HCT116 (cell line): ENCODE results near the gene SHC2. TPM values are rescaled to one million over a fixed set of nuclear protein-coding genes. Genes with fewer than 3 reads are reported as not detected.

Source experiments
- ATAC-seq: fragments of 200-7000 bp; cut with Tn5 transposase; 2 replicates; pipeline ENCODE4 v1.9.1; 2020; ENCODE audit warnings: mild to moderate bottlenecking, moderate library complexity
- BruUV-seq: library from RNA; stranded (reverse); fragments of 400-500 nt; replicated peaks from 2 replicates; lab custom pipeline; 2021; lab: Mats Ljungman, UMichigan
- CTCF ChIA-PET: fragments of 300-600 bp; sonication (Branson Sonifier 250); formaldehyde crosslinking; loops from one replicate; lab custom pipeline; 2021; ENCODE audit warnings: antibody characterized with exemption; lab: Charles Lee
- POLR2A ChIA-PET: fragments of 300-600, 350-600 bp; sonication (Branson Sonifier 250); formaldehyde crosslinking; loops from one replicate; lab custom pipeline; 2021; ENCODE audit warnings: antibody characterized with exemption; lab: Charles Lee
- RAD21 ChIA-PET, 2 experiments: fragments of 300-600 bp; sonication (Branson Sonifier 250); formaldehyde crosslinking; loops; one replicate each; lab custom pipeline; 2023; ENCODE audit warnings: low total read pairs in 2 of 2; ENCODE audit not compliant: uncharacterized antibody in 2 of 2, unreplicated experiment in 2 of 2, low non-redundant PET in 1 of 2; lab: Charles Lee
- DNase-seq: peaks from one replicate; pipeline ENCODE4 v3.0.0-alpha.2; 2010; ENCODE audit warnings: low read depth, low spot score
- H2AFZ ChIP-seq: fragments of 200-600 bp; shearing (Covaris generic), sonication (generic); 2 replicates; pipeline ENCODE4 v1.6.1; 2017; ENCODE audit warnings: low read depth, mixed run types, mixed read lengths, antibody characterized with exemption, low read length; ENCODE audit not compliant: poor library complexity, severe bottlenecking
- H3K27ac ChIP-seq: 2 replicates; pipeline ENCODE4 v1.5.1; 2012; ENCODE audit warnings: low read depth, low read length
- H3K27me3 ChIP-seq: fragments of 200-600 bp; sonication (generic); 2 replicates; pipeline ENCODE4 v1.6.1; 2016; ENCODE audit warnings: mixed run types, low read length, mixed read lengths; ENCODE audit not compliant: insufficient read depth
- H3K36me3 ChIP-seq, 2 experiments: fragments of 200-500 bp in 1 of 2; fragments of 200-600 bp in 1 of 2; sonication (Bioruptor generic) in 1 of 2; sonication (generic) in 1 of 2; 2 replicates each; pipeline versions ENCODE4 v1.5.1 to v1.6.1; 2014 to 2016; ENCODE audit warnings: low read length in 2 of 2, inconsistent platforms in 1 of 2, mixed read lengths in 1 of 2, mixed run types in 1 of 2; ENCODE audit not compliant: insufficient read depth in 2 of 2, control insufficient read depth in 1 of 2
- H3K4me1 ChIP-seq, 2 experiments: fragments of 200-600 bp in 1 of 2; sonication (generic) in 1 of 2; 2 replicates each; pipeline versions ENCODE4 v1.5.1 to v1.6.1; 2012 to 2017; ENCODE audit warnings: low read length in 2 of 2, inconsistent platforms in 1 of 2, mild to moderate bottlenecking in 1 of 2, mixed read lengths in 1 of 2, mixed run types in 1 of 2, moderate library complexity in 1 of 2; ENCODE audit not compliant: insufficient read depth in 2 of 2, control insufficient read depth in 1 of 2
- H3K4me2 ChIP-seq: fragments of 200-600 bp; sonication (generic); 2 replicates; pipeline ENCODE4 v1.6.1; 2017; ENCODE audit warnings: mixed run types, low read length, mixed read lengths
- H3K4me3 ChIP-seq, 2 experiments: fragments of 200-600 bp in 1 of 2; sonication (generic) in 1 of 2; replicated peaks in 1 of 2; 2 replicates each; pipeline ENCODE4 v1.5.1; 2011 to 2016; ENCODE audit warnings: low read length in 2 of 2, control low read depth in 1 of 2, low read depth in 1 of 2, mild to moderate bottlenecking in 1 of 2, mixed read lengths in 1 of 2, mixed run types in 1 of 2
- H3K79me2 ChIP-seq: fragments of 200-600 bp; sonication (generic); 2 replicates; pipeline ENCODE4 v1.6.1; 2017; ENCODE audit warnings: mild to moderate bottlenecking, mixed run types, low read length, moderate library complexity, mixed read lengths; ENCODE audit not compliant: insufficient read depth
- H3K9ac ChIP-seq: fragments of 200-600 bp; sonication (generic); 2 replicates; pipeline ENCODE4 v1.6.1; 2016; ENCODE audit warnings: low read length, mixed read lengths
- H3K9me2 ChIP-seq: fragments of 200-600 bp; sonication (generic), shearing (Covaris generic); 2 replicates; pipeline ENCODE4 v1.6.1; 2017; ENCODE audit warnings: mixed run types, mild to moderate bottlenecking, moderate library complexity; ENCODE audit not compliant: insufficient read depth
- H3K9me3 ChIP-seq, 2 experiments: fragments of 200-500 bp in 1 of 2; fragments of 200-600 bp in 1 of 2; sonication (Bioruptor generic) in 1 of 2; sonication (generic) in 1 of 2; 2 replicates each; pipeline ENCODE4 v1.6.1; 2014 to 2017; ENCODE audit warnings: low read length in 2 of 2, mixed read lengths in 2 of 2, inconsistent platforms in 1 of 2, low read depth in 1 of 2, mild to moderate bottlenecking in 1 of 2, mixed run types in 1 of 2, moderate library complexity in 1 of 2; ENCODE audit not compliant: control insufficient read depth in 1 of 2, insufficient read depth in 1 of 2
- H4K20me1 ChIP-seq: fragments of 200-600 bp; sonication (generic), shearing (Covaris generic); 2 replicates; pipeline ENCODE4 v1.6.1; 2017; ENCODE audit warnings: mixed run types, mild to moderate bottlenecking, moderate library complexity; ENCODE audit not compliant: insufficient read depth
- CBX3 ChIP-seq: IDR thresholded peaks from 2 replicates; pipeline ENCODE4 v1.6.1; 2012; ENCODE audit warnings: low read depth
- EGR1 ChIP-seq: IDR thresholded peaks from 2 replicates; pipeline ENCODE4 v1.6.1; 2012; ENCODE audit warnings: low read depth
- ELF1 ChIP-seq: IDR thresholded peaks from 2 replicates; pipeline ENCODE4 v1.6.1; 2012; ENCODE audit warnings: low read depth, borderline replicate concordance
- EZH2 ChIP-seq: fragments of 200-600 bp; sonication (generic); IDR thresholded peaks from 2 replicates; pipeline ENCODE4 v1.6.1; 2017; ENCODE audit warnings: antibody characterized with exemption, mixed run types
- EZH2phosphoT487 ChIP-seq: fragments of 200-600 bp; IDR thresholded peaks from 2 replicates; pipeline ENCODE4 v1.6.1; 2018; ENCODE audit warnings: antibody characterized with exemption, borderline replicate concordance
- JUND ChIP-seq: IDR thresholded peaks from 2 replicates; pipeline ENCODE4 v1.6.1; 2012
- POLR2A ChIP-seq: IDR thresholded peaks from 2 replicates; pipeline ENCODE4 v1.7.0; 2011; ENCODE audit warnings: borderline replicate concordance; ENCODE audit not compliant: insufficient read depth, insufficient read length; ENCODE audit errors: extremely low read depth
- RAD21 ChIP-seq: IDR thresholded peaks from 2 replicates; pipeline ENCODE4 v1.6.1; 2012; ENCODE audit warnings: low read depth, mild to moderate bottlenecking
- SIN3A ChIP-seq: IDR thresholded peaks from 2 replicates; pipeline ENCODE4 v1.6.1; 2012; ENCODE audit warnings: low read depth
- YY1 ChIP-seq: IDR thresholded peaks from 2 replicates; pipeline ENCODE4 v1.6.1; 2011; ENCODE audit warnings: low read length, low read depth, moderate library complexity, mild to moderate bottlenecking; ENCODE audit not compliant: insufficient replicate concordance; ENCODE audit errors: extremely low read depth
- ZFX ChIP-seq: fragments of 450-650 bp; IDR thresholded peaks from 2 replicates; pipeline ENCODE4 v1.6.1; 2017
- ZNF274 ChIP-seq: fragments of 200-500 bp; sonication (Bioruptor generic); IDR thresholded peaks from 2 replicates; pipeline ENCODE4 v1.6.1; 2014; ENCODE audit warnings: mild to moderate bottlenecking, low read depth, low read length, inconsistent platforms
- intact Hi-C: fragments of 100-400 bp; cut with micrococcal nuclease; formaldehyde crosslinking; loops from 2 replicates; pipeline ENCODE4 v1.10.0; 2022
- total RNA-seq: library from RNA; stranded (reverse); gene quantifications from one replicate; pipeline ENCODE4 v1.2.1, GENCODE V29; 2021; ENCODE audit not compliant: unreplicated experiment
- TF ChIP-seq, protein P1 (sequence below): IDR thresholded peaks from 2 replicates; pipeline ENCODE4 v1.6.1; 2011; ENCODE audit warnings: mild to moderate bottlenecking, low read length, moderate library complexity; ENCODE audit not compliant: insufficient replicate concordance; ENCODE audit errors: extremely low read depth
- TF ChIP-seq, protein P2 (sequence below): IDR thresholded peaks from 2 replicates; pipeline ENCODE4 v1.6.1; 2012; ENCODE audit warnings: low read depth
- TF ChIP-seq, protein P3 (sequence below): IDR thresholded peaks from 2 replicates; pipeline ENCODE4 v1.6.1; 2012
- TF ChIP-seq, protein P4 (sequence below): IDR thresholded peaks from 2 replicates; pipeline ENCODE4 v1.6.1; 2012

The SHC2 gene
- total RNA-seq, 1 experiment from 2014 or later: 2.5 TPM

DNA sequence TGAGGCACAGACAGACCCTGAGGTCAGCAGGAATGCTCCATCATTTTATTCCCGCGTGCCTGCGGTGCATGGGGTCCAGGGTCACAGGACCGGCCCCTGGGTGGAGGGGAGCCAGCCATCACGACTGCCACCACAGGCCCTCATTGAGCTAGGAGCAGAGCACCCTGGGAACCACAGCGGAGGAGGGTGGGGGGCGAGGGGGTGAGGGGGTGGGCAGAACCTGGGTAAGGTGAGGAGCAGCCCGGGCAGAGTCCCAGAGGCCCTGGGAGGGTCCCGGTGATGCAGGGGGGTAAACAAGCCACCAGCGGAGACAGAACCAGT, 34.2 kb upstream of the SHC2 start:
- Histone ChIP-seq H2AFZ (no peak overlapping the region), H3K79me2 (no peaks in the 10 kb centered on the region), H3K9me3 (no peaks in the 10 kb centered on the region; a peak in 1 of 4 replicates), H3K4me2 (no peak overlapping the region), H3K27me3 (no peaks in the 10 kb centered on the region), H3K9ac (no peak overlapping the region), H3K27ac (peak overlapping the region; percentile 13; the same call in 1 of the 2 replicates), H3K4me3 (no peak overlapping the region), H3K36me3 (no peaks in the 10 kb centered on the region), H3K9me2 (no peaks in the 10 kb centered on the region), H4K20me1 (no peaks in the 10 kb centered on the region), H3K4me1 (peaks cover 2 to 10% of the 10 kb centered on the region in 2 experiments; a peak in 3 of 4 replicates)
- no peak for DNase-seq
- ChIA-PET CTCF (interaction anchor here (2.2 to 2.6 kb wide), 2 partner anchors 12 to 16 kb away, joined by 11 to 29 read pairs; partner anchors contain the start of gene TPGS1), POLR2A (interaction anchor here (0.7 to 1.1 kb wide), 2 partner anchors 11 to 16 kb away, joined by 3 read pairs; no protein-coding TSS in a partner anchor), RAD21 (interaction anchor here in 1 of 2 experiments (0.5 kb wide), 1 partner anchor 131 kb away, joined by 3 read pairs; no protein-coding TSS in a partner anchor)
- TF ChIP-seq JUND: no peak
- no peak for TF ChIP-seq YY1
- no peak for TF ChIP-seq EZH2phosphoT487
- TF ChIP-seq, protein P1, sequence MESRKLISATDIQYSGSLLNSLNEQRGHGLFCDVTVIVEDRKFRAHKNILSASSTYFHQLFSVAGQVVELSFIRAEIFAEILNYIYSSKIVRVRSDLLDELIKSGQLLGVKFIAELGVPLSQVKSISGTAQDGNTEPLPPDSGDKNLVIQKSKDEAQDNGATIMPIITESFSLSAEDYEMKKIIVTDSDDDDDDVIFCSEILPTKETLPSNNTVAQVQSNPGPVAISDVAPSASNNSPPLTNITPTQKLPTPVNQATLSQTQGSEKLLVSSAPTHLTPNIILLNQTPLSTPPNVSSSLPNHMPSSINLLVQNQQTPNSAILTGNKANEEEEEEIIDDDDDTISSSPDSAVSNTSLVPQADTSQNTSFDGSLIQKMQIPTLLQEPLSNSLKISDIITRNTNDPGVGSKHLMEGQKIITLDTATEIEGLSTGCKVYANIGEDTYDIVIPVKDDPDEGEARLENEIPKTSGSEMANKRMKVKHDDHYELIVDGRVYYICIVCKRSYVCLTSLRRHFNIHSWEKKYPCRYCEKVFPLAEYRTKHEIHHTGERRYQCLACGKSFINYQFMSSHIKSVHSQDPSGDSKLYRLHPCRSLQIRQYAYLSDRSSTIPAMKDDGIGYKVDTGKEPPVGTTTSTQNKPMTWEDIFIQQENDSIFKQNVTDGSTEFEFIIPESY: no peak
- TF ChIP-seq, protein P2, sequence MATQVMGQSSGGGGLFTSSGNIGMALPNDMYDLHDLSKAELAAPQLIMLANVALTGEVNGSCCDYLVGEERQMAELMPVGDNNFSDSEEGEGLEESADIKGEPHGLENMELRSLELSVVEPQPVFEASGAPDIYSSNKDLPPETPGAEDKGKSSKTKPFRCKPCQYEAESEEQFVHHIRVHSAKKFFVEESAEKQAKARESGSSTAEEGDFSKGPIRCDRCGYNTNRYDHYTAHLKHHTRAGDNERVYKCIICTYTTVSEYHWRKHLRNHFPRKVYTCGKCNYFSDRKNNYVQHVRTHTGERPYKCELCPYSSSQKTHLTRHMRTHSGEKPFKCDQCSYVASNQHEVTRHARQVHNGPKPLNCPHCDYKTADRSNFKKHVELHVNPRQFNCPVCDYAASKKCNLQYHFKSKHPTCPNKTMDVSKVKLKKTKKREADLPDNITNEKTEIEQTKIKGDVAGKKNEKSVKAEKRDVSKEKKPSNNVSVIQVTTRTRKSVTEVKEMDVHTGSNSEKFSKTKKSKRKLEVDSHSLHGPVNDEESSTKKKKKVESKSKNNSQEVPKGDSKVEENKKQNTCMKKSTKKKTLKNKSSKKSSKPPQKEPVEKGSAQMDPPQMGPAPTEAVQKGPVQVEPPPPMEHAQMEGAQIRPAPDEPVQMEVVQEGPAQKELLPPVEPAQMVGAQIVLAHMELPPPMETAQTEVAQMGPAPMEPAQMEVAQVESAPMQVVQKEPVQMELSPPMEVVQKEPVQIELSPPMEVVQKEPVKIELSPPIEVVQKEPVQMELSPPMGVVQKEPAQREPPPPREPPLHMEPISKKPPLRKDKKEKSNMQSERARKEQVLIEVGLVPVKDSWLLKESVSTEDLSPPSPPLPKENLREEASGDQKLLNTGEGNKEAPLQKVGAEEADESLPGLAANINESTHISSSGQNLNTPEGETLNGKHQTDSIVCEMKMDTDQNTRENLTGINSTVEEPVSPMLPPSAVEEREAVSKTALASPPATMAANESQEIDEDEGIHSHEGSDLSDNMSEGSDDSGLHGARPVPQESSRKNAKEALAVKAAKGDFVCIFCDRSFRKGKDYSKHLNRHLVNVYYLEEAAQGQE: no peak
- TF ChIP-seq, protein P3, sequence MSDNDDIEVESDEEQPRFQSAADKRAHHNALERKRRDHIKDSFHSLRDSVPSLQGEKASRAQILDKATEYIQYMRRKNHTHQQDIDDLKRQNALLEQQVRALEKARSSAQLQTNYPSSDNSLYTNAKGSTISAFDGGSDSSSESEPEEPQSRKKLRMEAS: no peak
- TF ChIP-seq ZFX: no peak
- TF ChIP-seq ZNF274: no peak
- no peak for TF ChIP-seq RAD21
- no peak for TF ChIP-seq POLR2A
- no peak for TF ChIP-seq EZH2
- TF ChIP-seq, protein P4, sequence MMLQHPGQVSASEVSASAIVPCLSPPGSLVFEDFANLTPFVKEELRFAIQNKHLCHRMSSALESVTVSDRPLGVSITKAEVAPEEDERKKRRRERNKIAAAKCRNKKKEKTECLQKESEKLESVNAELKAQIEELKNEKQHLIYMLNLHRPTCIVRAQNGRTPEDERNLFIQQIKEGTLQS: no peak
- TF ChIP-seq EGR1: no peak
- no peak for TF ChIP-seq SIN3A
- no peak for TF ChIP-seq CBX3
- TF ChIP-seq ELF1: no peak
- peak; percentile 16; the same call in 1 of the 2 replicates for ATAC-seq
- no TSS peak for BruUV-seq
- intact Hi-C loops: no loop called here
